Measurements from ENCODE around the gene FHAD1. TPM values are rescaled to one million over a fixed set of nuclear protein-coding genes. Genes with fewer than 3 reads are reported as not detected.

FHAD1 gene
- total and polyA plus RNA-seq, 9 of the 15 experiments (the other 6 are each of a cell fraction or from before 2014, with no cell fraction given): 0.32 to 2.1 (median 1.5) TPM; not detected in 1

DNA sequence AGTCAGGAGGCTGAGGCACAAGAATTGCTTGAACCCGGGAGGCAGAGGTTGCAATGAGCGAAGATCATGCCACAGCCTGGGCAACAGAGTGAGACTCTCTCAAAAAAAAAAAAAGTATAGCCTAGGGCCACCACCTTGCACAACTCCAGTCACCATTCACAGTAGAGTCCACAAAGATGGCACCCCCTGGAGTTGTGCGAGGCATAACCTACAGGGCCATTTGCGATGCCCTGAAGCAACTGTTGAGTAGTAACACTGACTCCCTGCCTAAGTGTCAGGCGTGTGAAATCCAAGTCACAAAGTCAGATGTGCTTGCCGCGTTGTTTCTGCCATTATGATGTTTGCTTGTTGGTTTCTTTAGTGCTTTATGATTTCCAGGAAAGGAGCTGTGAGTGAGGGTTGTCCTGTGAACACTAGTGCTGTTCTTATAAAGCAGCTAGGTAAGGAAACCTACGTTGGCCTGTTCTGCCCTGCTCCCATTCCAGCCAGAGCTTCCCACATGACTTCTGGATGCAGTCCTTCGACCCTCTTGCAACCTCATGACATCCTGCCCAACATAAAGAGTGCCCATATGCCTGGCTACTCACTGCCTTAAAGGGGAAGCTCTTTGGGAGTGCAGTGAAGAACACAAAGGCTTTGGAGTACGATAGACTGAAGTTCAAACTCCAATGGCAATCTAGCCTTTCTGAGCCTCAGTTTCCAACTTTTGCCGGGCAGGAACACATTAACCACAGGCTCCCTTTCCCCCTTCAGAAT is 29.8 kb downstream of the FHAD1 start:
- no peaks in the 10 kb centered on the region for H3K9me1 ChIP-seq (ENCODE audit: control insufficient read depth, insufficient read depth, low read length)
- H3K4me3 ChIP-seq: no peak overlapping the region
- no TSS peak for BruUV-seq (replicated peaks)
- in situ Hi-C loops (cut with MboI) (loop anchor here (10.0 kb wide), 1 partner anchor 152 kb away; no protein-coding TSS in a partner anchor), intact Hi-C loops (cut with micrococcal nuclease) (no loop called here)
- no peaks in the 10 kb centered on the region for H3K9me3 ChIP-seq (replicated peaks; ENCODE audit: control insufficient read depth, insufficient read depth, low read depth, low read length)
- no peak overlapping the region for H2AFZ ChIP-seq (ENCODE audit: low read depth, low read length)
- ChIA-PET POLR2A (interaction anchor here (1.4 kb wide), 1 partner anchor 11 kb away, joined by 4 read pairs; no protein-coding TSS in a partner anchor), CTCF (ENCODE audit: low intra/inter-chr PET ratio) (no interaction called here)
- FAIRE-seq: no peak
- peaks cover 31 to 55% of the 10 kb centered on the region in 2 experiments for H3K27me3 ChIP-seq (ENCODE audit: control insufficient read depth in 2 of 2, insufficient read depth in 2 of 2, low read length in 2 of 2)
- no peaks in the 10 kb centered on the region for H3K79me2 ChIP-seq (ENCODE audit: control insufficient read depth, insufficient read depth, low read length)
- TF ChIP-seq ZNF699 (CRISPR knock-in tag; IDR thresholded peaks at IDR 0.05; ENCODE audit: insufficient replicate concordance) (no peak), ZNF778 (CRISPR knock-in tag; IDR thresholded peaks at IDR 0.05) (no peak), PML (IDR thresholded peaks at IDR 0.05; ENCODE audit: low read length) (no peak), PHF21A (IDR thresholded peaks at IDR 0.05; ENCODE audit: borderline replicate concordance, low read depth) (no peak), CSDE1 (IDR thresholded peaks at IDR 0.05) (no peak), POLR2B (IDR thresholded peaks at IDR 0.05; ENCODE audit: low read depth, partially characterized antibody) (no peak), BRD4 (IDR thresholded peaks at IDR 0.05) (no peak), ATF7 (IDR thresholded peaks at IDR 0.05) (no peak), IRF2 (CRISPR knock-in tag; IDR thresholded peaks at IDR 0.05) (no peak)
- no peaks in the 10 kb centered on the region for H4K20me1 ChIP-seq (replicated peaks; ENCODE audit: control insufficient read depth, insufficient read depth, low read length)
- no peak overlapping the region for H3K9ac ChIP-seq (ENCODE audit: insufficient read depth in 1 of 2, low read depth in 2 of 2, low read length in 2 of 2)
- no peak overlapping the region for H3K4me2 ChIP-seq (ENCODE audit: insufficient read depth, low read length)
- WGBS (ENCODE audit: insufficient coverage, low coverage, missing lambda C conversion rate): 7% methylated on average over 11 of the region's 11 CpGs
- no peak for ATAC-seq
- no peak overlapping the region for H3K27ac ChIP-seq (ENCODE audit: extremely low read depth, low read depth, low read length)
- H3K4me1 ChIP-seq (replicated peaks in 1 of 2; ENCODE audit: control insufficient read depth in 2 of 2, insufficient read depth in 2 of 2, low read length in 2 of 2): peaks cover 0 to 3% of the 10 kb centered on the region in 2 experiments; a peak in 3 of 5 replicates
- DNase-seq (ENCODE audit: extremely low read depth in 1 of 4, low spot score in 3 of 4): no peak
- no peaks in the 10 kb centered on the region for H3K36me3 ChIP-seq (ENCODE audit: control insufficient read depth, insufficient read depth, low read length)

Measured in K562 (cell line).